Superior temporal gyrus (tissue), 1 donor: Measurements from ENCODE around the gene TSEN2.
"Not testable (repeated sequence)": the region's sequence is repeated elsewhere in the genome, so short reads cannot be mapped to it uniquely, and the experiment has no call there.

Experiments used
- DNase-seq: peaks from one replicate; pipeline ENCODE4 v3.0.0-alpha.2; 2016; ENCODE audit errors: extremely low spot score

TSEN2 gene

DNA sequence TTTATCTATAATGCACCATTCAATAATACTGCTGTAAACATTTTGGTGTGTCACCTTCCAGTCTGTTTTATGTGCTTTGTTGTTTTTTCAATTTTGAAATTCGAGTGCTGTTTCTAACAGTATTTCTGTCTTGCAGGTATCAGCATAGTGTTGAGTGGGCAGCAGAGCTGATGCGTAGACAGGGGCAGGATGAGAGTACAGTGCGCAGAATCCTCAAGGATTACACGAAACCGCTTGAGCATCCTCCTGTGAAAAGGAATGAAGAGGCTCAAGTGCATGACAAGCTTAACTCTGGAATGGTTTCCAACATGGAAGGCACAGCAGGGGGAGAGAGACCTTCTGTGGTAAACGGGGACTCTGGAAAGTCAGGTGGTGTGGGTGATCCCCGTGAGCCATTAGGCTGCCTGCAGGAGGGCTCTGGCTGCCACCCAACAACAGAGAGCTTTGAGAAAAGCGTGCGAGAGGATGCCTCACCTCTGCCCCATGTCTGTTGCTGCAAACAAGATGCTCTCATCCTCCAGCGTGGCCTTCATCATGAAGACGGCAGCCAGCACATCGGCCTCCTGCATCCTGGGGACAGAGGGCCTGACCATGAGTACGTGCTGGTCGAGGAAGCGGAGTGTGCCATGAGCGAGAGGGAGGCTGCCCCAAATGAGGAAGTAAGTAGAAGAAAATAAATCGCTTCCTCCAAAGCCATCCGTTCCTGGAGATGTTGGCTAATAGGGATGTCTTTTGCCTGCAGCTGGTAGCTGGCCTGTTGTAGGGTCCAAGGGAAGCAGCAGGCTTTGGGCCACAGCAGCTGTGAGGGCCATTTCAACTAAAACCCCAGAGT, 19.1 kb downstream of the TSEN2 start:
- no peak for DNase-seq

DNA sequence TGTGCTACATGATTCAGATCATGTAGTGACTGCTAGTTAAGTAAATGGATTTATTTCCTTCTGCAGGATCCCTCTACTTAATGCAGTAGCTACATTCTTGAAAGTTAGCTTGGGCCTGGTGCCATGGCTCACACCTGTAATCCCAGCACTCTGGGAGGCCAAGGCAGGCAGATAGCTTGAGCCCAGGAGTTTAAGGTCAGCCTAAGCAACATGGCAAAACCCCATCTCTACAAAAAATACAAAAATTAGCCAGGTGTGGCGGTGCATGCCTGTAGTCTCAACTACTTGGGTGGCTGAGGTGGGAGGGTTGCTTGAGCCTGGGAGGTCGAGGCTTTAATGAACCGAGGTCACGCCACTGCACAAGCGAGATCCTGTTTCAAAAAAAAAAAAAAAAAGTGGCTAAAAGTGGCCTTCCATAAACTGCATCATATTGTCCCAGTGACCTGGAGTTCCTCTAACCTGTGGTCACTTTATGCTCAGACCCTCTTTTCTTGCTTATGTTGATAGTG, 22.0 kb downstream of the TSEN2 start:
- DNase-seq, result no peak

DNA sequence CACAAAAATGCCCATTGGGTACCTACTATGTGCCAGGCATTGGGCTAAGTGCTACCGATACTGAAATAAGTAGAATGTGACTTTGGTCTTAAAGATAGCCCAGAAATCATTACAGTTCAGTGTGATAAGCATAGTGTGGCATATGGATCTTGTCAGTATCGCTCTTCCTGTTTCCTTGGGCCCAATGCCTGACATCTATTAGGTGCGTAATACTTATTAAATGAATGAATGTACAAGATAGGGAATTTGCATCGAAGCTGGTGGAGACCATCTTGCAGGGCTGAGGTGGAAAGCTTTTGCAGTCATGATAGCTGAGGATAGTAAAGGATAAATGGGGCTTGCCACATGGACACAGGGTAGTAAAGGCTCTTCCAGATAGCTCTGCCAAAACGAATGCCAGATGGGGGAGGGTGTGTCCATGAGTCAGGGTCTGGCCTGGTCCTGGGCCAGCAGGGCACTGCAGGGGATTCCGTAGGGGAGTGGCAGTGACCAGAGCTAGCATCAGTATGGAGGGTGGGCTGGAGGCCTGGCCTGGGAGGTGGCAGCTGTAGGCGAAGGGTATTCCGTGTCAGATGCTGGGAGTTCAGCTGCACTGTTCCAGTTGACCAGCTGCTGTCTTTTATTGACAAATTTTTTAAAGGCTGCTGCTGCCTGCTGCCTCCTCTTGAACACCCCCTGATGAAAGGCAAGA, 23.5 kb downstream of the TSEN2 start:
- DNase-seq, result no peak

DNA sequence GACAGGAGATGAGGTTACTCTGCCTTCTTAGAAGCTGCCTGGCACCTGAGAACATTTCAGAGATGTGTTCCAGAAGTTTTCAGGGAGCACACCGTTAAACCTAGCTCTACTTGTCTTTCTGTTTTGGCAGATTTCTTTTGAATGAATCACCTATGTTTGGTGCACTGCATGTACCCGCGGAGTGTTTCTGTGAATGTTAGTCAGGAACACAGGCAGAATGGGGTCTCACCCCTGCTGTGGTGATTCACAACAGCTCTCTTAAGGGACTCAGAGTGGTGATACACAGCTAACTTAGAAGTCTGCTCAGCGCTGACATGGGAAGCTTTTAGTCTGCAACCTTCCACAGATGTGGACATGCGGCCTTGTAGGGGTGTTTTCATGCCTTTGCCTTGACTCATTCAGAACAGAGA, 24.0 kb downstream of the TSEN2 start:
- DNase-seq, result no peak

DNA sequence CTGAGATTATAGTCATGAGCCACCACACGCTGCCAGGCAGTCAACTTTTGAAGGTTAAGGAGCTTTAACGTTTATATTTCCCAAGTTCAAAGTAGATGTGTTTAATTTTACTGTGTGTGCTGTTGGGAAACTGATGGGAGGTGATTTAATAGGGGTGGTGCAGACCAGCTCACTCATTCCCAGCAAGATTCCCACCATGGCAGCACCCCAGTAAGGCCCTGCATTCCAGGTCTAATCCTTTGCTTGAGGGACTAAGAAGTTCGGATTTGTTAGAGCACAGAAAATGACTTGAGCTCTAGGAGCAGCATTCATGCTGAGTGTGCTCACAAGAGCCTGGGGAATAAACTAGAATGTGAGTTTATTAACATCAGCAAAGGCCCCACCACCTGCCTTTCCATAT, 25.2 kb downstream of the TSEN2 start:
- no peak for DNase-seq

DNA sequence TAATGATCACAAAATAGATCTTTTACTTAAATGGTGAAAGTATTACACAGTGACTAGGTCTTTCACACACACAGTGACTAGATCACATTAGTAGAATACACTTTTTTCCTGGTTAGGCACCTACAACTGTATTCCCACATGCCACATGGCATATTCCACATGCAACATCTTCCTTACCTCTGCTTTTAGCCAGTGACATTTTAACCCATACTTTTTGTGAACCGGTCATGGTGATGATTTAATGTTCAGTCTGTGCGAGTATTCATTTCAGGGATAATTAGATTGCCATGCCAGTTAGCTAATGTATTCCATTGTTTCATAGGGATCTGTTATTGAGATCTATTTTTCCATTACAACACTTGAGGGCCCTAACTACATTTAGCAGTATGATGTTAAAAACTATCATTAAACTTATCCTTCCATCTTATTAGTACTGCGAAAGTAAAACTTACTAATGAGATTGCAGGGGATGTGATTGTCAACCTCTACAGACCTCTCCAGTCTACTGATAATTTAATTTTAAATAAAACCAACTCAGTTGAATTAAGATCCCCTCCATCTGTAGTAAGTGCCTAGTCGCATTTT, 28.3 kb downstream of the TSEN2 start:
- DNase-seq, result no peak

DNA sequence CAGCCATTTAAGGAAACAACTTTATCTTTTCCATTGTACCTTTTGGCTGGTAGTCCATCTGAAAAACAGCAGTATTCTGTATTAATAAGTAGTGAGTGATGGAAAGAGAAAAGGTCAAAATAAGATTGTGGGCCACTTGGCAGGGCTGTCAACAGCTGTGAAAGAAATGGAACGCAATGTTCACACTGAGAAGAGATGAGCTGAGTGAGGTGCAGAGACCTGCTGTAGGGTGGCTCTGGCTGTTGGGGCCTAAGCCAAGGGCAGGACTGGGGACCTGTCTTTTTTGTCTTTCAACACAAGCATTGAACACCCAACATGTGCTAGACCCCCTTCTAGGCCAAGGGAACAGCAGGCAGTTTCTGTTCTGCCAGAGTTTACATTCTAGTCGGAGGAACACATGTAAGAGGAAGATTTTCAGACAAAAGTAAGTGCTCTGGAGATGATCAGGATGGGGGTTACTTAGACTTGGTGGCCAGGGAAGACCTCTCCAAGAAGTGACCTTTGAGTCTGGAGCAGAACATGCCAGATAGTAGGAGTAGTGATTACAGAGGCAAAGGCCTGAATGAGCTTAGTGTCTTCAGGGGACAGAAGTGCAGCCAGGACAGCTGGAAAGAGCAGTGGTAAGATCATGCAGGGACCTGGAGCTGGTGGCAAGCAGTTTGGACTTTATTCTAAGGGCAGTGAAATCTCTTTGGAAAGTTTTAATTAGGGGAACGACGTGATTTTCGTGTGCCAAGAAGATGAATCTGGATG, 29.6 kb downstream of the TSEN2 start:
- DNase-seq, result no peak

DNA sequence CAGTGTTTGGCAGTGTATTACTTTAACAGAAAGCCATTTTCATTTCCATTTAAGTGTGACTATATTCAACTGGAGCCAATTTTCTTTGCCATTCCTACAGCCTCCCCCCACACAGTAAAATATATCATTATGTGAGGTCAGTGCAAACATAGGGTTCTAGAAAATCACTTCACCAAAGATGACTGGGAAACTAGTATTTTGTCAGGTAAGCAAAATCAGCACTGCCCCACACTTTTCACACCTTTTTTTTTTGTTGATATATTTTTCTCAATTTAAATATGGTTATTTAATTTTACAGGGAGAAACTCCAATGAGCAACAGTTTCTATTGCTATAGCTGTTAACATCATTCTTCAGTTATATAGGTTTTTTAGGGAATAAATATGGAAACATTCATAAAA, 31.4 kb downstream of the TSEN2 start:
- no peak for DNase-seq

DNA sequence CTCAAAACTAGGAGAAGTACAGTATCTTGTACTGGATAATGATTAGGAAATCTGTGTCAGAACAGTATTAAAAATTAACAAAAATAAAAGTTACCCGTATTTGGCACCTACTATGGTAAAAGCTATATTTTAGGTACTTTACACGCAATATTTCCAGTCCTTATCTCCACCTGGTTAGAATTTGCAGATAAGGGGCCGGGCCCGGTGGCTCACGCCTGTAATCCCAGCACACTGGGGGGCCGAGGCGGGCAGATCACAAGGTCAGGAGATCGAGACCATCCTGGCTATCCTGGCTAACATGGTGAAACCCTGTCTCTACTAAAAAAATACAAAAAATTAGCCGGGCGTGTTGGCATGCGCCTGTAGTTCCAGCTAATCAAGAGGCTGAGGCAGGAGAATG, 32.6 kb downstream of the TSEN2 start:
- no peak for DNase-seq

DNA sequence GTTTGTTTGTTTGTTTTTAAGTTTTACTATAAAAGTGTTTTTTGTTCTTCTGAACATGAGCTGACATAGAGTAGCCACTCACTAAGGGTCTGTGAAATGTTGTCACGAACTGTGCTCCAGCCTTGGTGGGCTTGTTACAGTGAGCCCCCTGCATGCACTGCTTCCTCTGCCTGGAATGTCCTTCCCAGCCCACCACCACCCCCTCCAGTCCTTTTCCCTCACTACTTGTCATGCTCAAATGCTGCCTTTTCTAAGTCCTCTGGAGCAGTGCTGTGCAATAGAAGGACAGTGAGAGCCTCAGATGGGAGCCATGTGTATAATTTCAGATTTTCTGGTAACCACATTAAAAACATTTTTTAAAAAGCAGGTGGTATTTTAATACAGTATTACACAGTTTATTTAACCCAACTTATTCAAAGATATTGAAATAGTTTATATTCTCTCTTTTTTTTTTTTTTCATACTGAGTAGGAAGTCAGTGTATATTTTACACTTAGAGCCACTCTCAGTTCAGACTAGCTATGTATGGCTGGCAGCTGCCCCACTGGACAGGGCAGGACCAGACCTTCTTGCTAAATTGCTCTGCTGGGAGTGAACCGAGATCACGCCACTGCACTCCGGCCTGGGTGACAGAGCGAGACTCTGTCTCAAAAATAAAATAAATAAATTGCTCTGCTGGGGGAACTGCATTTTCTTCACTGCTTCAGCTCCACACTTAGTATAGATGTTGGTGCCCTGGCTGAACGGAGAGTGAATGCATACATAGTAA, 34.2 kb downstream of the TSEN2 start:
- DNase-seq, result no peak

DNA sequence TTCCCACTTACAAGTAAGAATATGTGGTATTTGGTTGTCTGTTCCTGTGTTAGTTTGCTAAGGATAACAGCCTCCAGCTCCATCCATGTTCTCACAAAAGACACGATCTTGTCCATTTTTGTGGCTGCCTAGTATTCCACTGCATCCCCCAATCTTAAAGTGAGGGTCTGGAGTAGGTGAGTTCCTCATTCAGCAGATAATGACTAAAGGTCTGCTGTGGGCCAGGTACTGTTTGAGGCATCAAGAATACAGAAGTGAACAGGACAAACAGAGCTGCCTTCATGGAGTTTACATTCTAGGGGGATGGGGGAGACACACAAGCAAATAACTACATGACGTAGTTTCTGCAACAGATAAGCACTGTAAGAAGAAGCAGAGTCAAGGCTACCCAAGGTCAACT, 36.7 kb downstream of the TSEN2 start:
- no peak for DNase-seq

DNA sequence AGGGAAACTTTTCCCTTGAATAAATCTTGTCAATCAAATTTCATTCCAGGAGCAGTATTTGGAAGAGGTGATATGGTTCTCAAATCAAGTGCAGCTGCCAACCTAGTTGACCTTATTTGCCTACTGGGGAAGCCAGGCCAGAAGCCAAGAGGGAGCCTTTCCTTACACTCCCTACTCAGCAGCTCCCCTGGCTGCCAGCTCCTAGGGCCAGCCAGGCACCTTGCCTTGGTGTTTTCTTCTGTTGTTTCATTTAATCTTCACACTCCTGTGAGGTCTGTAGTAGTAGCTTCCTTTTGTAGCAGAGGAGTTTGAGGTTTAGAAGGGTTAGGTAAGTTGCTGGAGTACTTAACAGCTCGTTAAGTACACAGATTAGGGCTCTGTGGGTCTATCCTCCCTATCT, 38.4 kb downstream of the TSEN2 start:
- no peak for DNase-seq

DNA sequence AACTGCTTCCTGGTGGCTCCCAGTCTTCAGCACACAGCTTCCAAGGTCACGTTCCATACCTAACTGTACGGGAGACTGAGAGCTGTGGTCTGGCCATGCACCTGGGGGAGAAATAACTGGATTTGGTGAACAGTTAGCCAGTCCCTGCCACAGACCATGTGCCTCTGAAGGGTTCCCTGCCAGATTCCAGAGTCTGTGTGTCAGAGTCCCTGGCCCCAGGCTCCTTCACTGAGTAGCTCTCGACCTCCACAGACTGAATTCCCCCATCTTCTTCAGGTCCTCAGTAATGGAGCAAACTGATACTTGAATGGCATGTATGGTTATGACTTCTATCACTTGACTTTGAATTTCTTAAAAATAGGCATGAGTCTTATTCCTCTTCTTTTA, 43.5 kb downstream of the TSEN2 start:
- no peak for DNase-seq

DNA sequence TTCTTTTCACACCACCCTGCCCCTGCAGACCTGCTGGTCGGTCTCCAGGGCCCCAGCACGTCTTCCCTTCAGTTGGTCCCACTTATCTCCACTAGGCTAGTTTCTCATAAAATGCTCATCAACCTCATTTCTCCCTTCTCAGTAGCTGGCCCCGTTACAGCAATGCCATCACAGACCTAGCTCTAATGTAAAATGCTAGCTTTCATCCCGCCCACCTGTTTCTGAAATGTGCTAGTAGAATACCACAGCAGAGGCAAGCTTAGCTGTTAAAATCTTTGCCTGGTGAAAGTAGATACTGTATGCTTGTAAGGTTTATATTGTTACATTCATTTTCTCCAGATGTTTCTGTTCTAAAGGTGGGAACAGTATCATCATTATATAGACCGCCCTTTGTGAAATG, 47.9 kb downstream of the TSEN2 start:
- peak; percentile 42 for DNase-seq

DNA sequence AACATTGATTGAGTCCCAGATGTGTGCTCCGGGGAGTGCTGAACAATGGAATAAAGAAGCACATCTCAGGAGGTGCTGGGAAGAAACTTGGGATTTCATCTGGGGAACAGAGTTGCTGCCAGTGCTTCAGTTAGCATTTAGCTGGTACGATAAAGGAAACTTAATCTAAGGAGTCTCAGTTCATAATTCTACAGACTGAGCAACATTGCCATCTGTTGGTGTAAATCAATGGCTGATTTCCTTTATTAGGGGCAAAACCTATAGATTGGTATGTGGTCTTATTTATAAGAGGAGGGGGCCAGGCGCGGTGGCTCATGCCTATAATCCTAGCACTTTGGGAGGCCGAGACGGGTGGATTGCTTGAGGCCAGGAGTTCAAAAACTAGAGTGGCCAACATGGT, 52.1 kb downstream of the TSEN2 start:
- DNase-seq, result no peak

DNA sequence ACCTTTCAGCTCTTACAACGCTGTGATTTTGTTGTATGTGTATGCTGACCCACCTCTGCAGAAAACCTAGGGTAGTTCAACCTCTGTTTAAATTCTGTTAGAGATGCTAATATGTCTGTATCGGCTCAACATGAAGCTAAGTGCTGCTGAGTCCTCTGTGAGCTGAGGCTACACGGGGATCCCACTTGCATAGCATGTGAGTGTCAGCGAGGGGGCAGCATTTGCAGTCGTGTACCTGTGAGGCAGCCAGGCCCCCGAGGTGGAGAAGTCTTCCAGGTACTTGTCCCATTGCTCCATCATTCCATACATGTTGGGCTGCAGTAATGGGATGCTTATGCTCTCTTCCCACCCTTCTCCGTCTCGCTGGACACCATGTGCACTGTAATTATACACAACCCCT, 57.3 kb downstream of the TSEN2 start:
- no peak for DNase-seq

DNA sequence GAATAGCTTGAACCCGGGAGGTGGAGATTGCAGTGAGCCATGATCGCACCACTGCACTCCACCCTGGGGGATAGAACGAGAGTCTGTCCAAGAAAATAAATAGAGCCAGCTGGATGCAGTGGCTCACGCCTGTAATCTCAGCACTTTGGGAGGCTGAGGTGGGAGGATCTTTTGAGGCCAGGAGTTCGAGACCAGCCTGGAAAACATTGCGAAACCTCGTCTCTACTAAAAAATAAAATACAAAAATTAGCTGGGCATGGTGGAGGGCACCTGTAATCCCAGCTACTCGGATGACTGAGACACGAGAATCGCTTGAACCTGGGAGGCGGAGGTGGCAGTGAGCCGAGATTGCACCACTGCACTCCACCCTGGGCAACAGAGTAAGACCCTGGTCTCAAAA, 59.2 kb downstream of the TSEN2 start:
- DNase-seq, result not testable (repeated sequence)

DNA sequence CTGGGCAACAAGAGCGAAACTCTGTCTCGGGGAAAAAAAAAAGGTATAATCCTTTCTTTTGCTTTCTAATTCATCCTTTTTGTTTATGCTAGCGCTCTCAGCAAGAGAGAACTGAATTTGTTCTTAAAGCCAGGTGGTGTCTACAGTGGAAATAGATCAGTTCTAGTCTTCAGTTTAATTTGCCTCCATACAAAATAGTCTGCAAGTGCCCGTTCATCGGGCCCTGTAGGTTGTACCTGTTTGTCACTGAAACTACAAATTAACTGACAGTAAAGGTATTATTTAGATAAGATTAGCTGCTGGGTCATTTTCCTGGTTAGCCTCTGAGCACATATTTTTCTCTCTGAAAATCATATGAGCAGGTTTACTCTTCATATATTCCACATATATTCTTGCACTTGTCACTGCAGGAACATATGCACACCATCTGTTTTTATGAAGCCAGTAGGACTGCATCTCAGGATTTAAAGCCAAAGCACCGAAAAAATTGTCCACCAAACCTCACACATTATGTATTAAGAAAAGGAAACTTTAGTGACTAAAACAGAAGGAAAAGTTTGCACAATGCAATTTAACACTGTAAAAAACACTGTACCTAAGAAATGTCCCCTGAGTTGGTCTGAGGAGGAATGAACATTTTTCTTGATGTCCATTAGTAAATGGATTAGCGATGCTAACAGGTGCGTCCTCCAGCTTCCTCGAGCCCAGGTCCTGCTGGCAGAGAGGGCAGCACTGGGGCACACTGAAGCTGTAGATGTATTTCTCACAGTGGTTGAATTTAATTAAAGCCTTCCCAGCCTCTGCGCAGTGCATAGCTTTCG, 60.6 kb downstream of the TSEN2 start:
- DNase-seq, result no peak

DNA sequence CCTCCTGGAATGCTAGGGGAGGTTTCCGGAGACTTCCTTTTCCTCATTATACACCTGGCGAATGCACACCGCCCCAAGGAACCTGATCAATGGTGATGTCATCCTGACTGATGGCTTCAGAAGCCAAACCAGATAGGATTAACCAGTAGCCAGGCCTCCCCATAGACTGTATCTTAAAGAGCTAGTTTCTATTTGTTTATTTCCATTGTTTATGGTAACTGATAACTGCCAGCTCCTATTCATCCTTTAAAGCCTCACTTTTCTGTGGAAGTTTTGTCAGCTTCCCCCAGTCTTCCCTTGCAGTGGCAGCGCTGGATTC, 61.2 kb downstream of the TSEN2 start, which contains the start of gene MKRN2OS:
TSS of gene MKRN2OS (minus strand) at position 27 of the 319 bp plus-strand sequence. CDS start 35 bp downstream, outside the sequence.
- no peak for DNase-seq

DNA sequence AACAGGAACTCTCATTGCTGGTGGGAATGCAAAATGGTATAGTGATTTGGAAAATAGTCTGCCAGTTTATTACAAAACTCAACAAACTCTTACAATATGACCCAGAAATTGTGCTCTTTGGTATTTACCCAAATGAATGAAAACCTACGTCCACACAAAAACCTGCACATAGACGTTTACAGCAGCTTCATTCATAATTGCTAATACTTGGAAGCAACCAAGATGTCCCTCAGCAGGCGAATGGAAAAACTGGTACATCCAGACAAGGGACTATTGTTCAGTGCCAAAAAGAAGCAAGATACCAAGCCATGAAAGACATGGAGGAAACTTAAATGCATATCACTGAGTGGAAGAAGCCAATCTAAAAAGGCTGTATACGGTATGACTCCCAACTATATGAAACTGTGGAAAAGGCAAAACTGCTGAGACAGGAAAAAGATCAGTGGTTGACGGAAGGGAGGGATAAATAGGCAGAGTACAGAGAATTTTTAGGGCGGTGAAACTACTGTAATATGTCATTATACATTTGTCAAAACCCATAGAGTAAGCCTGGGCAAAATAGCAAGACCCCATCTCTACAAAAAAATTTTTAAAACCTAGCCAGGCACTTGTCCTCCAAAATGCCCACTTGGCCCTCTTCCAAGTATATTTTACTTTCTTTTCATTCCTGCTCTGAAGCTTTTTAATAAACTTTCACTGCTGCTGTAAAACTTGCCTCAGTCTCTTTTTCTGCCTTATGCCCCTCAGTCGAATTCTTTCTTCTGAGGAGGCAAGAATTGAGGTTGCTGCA, 65.9 kb downstream of the TSEN2 start:
- DNase-seq, result no peak
